ENCODE data around the gene DDAH1. TPM values are rescaled to one million over a fixed set of nuclear protein-coding genes. Genes with fewer than 3 reads are reported as not detected.

DDAH1 gene
- total and polyA plus RNA-seq, 9 donors: 3.3 to 32.3 (median 11.7) TPM

GRCh38 chr1:85360730-85361493, 104.0 kb downstream of the DDAH1 start:
- WGBS, 3 donors: 5 to 11% (median 9%) methylated on average over 3 of the region's 3 CpGs
- H3K4me1 ChIP-seq (ENCODE audit: insufficient read depth): peaks cover 2% of the 10 kb centered on the region
- no peaks in the 10 kb centered on the region for H3K9me3 ChIP-seq
- no peaks in the 10 kb centered on the region for H3K27me3 ChIP-seq
- no peak overlapping the region for H3K4me3 ChIP-seq
- intact Hi-C loops (cut with DNase I): no loop called here
- no peak overlapping the region for H3K27ac ChIP-seq
- TF ChIP-seq POLR2A (IDR thresholded peaks at IDR 0.05) (no peak), EP300 (IDR thresholded peaks at IDR 0.05) (no peak)
- TF ChIP-seq, protein P1, sequence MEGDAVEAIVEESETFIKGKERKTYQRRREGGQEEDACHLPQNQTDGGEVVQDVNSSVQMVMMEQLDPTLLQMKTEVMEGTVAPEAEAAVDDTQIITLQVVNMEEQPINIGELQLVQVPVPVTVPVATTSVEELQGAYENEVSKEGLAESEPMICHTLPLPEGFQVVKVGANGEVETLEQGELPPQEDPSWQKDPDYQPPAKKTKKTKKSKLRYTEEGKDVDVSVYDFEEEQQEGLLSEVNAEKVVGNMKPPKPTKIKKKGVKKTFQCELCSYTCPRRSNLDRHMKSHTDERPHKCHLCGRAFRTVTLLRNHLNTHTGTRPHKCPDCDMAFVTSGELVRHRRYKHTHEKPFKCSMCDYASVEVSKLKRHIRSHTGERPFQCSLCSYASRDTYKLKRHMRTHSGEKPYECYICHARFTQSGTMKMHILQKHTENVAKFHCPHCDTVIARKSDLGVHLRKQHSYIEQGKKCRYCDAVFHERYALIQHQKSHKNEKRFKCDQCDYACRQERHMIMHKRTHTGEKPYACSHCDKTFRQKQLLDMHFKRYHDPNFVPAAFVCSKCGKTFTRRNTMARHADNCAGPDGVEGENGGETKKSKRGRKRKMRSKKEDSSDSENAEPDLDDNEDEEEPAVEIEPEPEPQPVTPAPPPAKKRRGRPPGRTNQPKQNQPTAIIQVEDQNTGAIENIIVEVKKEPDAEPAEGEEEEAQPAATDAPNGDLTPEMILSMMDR (IDR thresholded peaks at IDR 0.05): no peak
- no peaks in the 10 kb centered on the region for H3K36me3 ChIP-seq
- DNase-seq: no peak

- Histone ChIP-seq H3K9me3 (no peaks in the 10 kb centered on the region), H3K4me1 (ENCODE audit: insufficient read depth) (peaks cover 2% of the 10 kb centered on the region), H3K27me3 (no peaks in the 10 kb centered on the region), H3K27ac (no peak overlapping the region), H3K36me3 (no peaks in the 10 kb centered on the region), H3K4me3 (no peak overlapping the region)
- DNase-seq: no peak
- TF ChIP-seq POLR2A (IDR thresholded peaks at IDR 0.05): no peak
- TF ChIP-seq, protein P1 (IDR thresholded peaks at IDR 0.05): no peak
- TF ChIP-seq EP300 (IDR thresholded peaks at IDR 0.05): no peak
- intact Hi-C loops (cut with DNase I): no loop called here
- WGBS, 3 donors: 80 to 87% (median 80%) methylated on average over 1 of the region's 1 CpG
Observed at GRCh38 chr1:85359874-85360721, 104.9 kb downstream of the DDAH1 start.

DNA sequence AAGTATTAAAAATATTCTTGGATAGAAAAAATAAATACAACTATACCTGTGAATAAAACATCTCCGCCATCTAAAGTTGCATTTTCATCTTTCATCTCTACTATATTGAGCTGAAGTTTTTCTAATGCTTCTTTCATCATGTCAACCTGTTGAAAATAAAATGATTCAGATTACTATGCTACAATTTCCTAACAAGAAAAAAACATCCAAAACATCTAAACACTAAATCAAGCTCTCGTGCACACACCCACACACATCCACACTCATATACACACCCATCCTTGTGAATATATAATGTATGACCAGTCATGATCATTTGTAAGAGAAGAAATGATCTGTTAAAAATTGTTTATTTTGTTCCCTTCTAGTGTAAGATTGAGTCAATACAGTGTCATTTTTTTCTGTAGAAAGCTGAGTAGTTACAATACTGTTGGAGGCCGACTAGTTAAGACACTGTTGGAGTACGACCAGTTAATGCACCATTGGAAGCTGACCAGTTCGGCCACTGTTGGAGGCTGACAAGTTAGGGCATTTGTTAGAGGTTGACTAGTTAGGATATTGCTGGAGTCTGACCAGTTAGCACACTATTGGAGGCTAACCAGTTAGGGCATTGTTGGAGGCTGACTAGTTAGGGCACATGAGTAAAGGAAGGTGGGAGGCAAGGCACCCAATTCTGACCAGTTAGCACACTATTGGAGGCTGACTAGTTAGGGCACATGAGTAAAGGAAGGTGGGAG, 106.1 kb downstream of the DDAH1 start:
- no peaks in the 10 kb centered on the region for H3K36me3 ChIP-seq
- no peak overlapping the region for H3K4me3 ChIP-seq
- intact Hi-C loops (cut with DNase I): no loop called here
- H3K27ac ChIP-seq: no peak overlapping the region
- TF ChIP-seq POLR2A (IDR thresholded peaks at IDR 0.05) (no peak), EP300 (IDR thresholded peaks at IDR 0.05) (no peak)
- TF ChIP-seq, protein P1 (IDR thresholded peaks at IDR 0.05): no peak
- H3K27me3 ChIP-seq: no peaks in the 10 kb centered on the region
- 96 to 97% (median 97%) methylated on average over 5 of the region's 5 CpGs for WGBS, 3 donors
- DNase-seq: no peak
- peaks cover 2% of the 10 kb centered on the region for H3K4me1 ChIP-seq (ENCODE audit: insufficient read depth)
- no peaks in the 10 kb centered on the region for H3K9me3 ChIP-seq

- intact Hi-C loops (cut with DNase I): no loop called here
- WGBS, 3 donors: 85 to 97% (median 86%) methylated on average over 2 of the region's 2 CpGs
Observed at GRCh38 chr1:85357817-85358216, 107.1 kb downstream of the DDAH1 start.

More at GRCh38 chr1:85357817-85358216, 107.1 kb downstream of the DDAH1 start:
- H3K27ac ChIP-seq: no peak overlapping the region
- peaks cover 2% of the 10 kb centered on the region for H3K4me1 ChIP-seq (ENCODE audit: insufficient read depth)
- H3K4me3 ChIP-seq: no peak overlapping the region
- no peaks in the 10 kb centered on the region for H3K36me3 ChIP-seq
- no peaks in the 10 kb centered on the region for H3K27me3 ChIP-seq
- H3K9me3 ChIP-seq: no peaks in the 10 kb centered on the region
- DNase-seq: no peak
- TF ChIP-seq, protein P1 (IDR thresholded peaks at IDR 0.05): no peak
- TF ChIP-seq POLR2A (IDR thresholded peaks at IDR 0.05): no peak
- TF ChIP-seq EP300 (IDR thresholded peaks at IDR 0.05): no peak

Measured in ovary (tissue), 9 donors.